ENCODE measurements around the gene FNDC3B. TPM values are rescaled to one million over a fixed set of nuclear protein-coding genes. Genes with fewer than 3 reads are reported as not detected.
"Not testable (repeated sequence)": the region's sequence is repeated elsewhere in the genome, so short reads cannot be mapped to it uniquely, and the experiment has no call there.

FNDC3B gene
- total RNA-seq, 1 donor from 2014 or later: 19.3 TPM

- no peak for DNase-seq
Observed at GRCh38 chr3:172342097-172342659, 302.8 kb downstream of the FNDC3B start.

- no peak for DNase-seq
Observed at GRCh38 chr3:172343117-172343516, 303.7 kb downstream of the FNDC3B start.

GRCh38 chr3:172343979-172344378 lies 304.6 kb downstream of the FNDC3B start:
- no peak for DNase-seq

GRCh38 chr3:172346161-172346560 lies 306.8 kb downstream of the FNDC3B start:
- no peak for DNase-seq

GRCh38 chr3:172347895-172348679 lies 308.7 kb downstream of the FNDC3B start:
- DNase-seq: no peak

GRCh38 chr3:172351895-172352466 lies 312.6 kb downstream of the FNDC3B start:
- DNase-seq: no peak

- DNase-seq: no peak
Observed at GRCh38 chr3:172352786-172353185, 313.4 kb downstream of the FNDC3B start.

GRCh38 chr3:172354931-172355499 lies 315.6 kb downstream of the FNDC3B start:
- DNase-seq: no peak

GRCh38 chr3:172355836-172356235 lies 316.5 kb downstream of the FNDC3B start:
- no peak for DNase-seq

GRCh38 chr3:172356427-172356826 lies 317.0 kb downstream of the FNDC3B start:
- no peak for DNase-seq

GRCh38 chr3:172357850-172358754 lies 318.7 kb downstream of the FNDC3B start:
- no peak for DNase-seq

GRCh38 chr3:172359231-172359630 lies 319.9 kb downstream of the FNDC3B start:
- no peak for DNase-seq

GRCh38 chr3:172359996-172360395 lies 320.6 kb downstream of the FNDC3B start:
- no peak for DNase-seq

- no peak for DNase-seq
Observed at GRCh38 chr3:172362583-172362982, 323.2 kb downstream of the FNDC3B start.

- no peak for DNase-seq
Observed at GRCh38 chr3:172364374-172365027, 325.1 kb downstream of the FNDC3B start.

GRCh38 chr3:172365028-172365567 lies 325.7 kb downstream of the FNDC3B start:
- DNase-seq: no peak

- no peak for DNase-seq
Observed at GRCh38 chr3:172367205-172368105, 328.1 kb downstream of the FNDC3B start.

- not testable (repeated sequence) for DNase-seq
Observed at GRCh38 chr3:172368556-172368955, 329.2 kb downstream of the FNDC3B start.

GRCh38 chr3:172369590-172370259 lies 330.3 kb downstream of the FNDC3B start:
- DNase-seq: no peak

- DNase-seq: no peak
Observed at GRCh38 chr3:172370419-172370818, 331.0 kb downstream of the FNDC3B start.
